GM23338 (cell line): ENCODE data around the gene COP1.
"Not testable (repeated sequence)": the region's sequence is repeated elsewhere in the genome, so short reads cannot be mapped to it uniquely, and the experiment has no call there.

Source experiments
- CREB1 ChIP-seq: fragments of 250-450 bp; sonication (Bioruptor Pico); IDR thresholded peaks from 2 replicates; pipeline ENCODE4 v1.5.0; 2020; ENCODE audit warnings: low read depth, mild to moderate bottlenecking, moderate library complexity
- EZH2 ChIP-seq: fragments of 200-600 bp; sonication (generic); IDR thresholded peaks from one replicate; pipeline ENCODE4 v1.8.0; 2017; ENCODE audit warnings: antibody characterized with exemption, mild to moderate bottlenecking, low read depth; ENCODE audit not compliant: unreplicated experiment
- EZH2phosphoT487 ChIP-seq: fragments of 200-600 bp; sonication (generic); IDR thresholded peaks from one replicate; pipeline ENCODE4 v1.8.1; 2018; ENCODE audit warnings: antibody characterized with exemption; ENCODE audit not compliant: unreplicated experiment
- JUNB ChIP-seq: IDR thresholded peaks from one replicate; pipeline ENCODE4 v1.6.1; 2016; ENCODE audit warnings: antibody characterized with exemption; ENCODE audit not compliant: unreplicated experiment
- NANOG ChIP-seq: IDR thresholded peaks from 2 replicates; pipeline ENCODE4 v1.6.1; 2016; ENCODE audit warnings: antibody characterized with exemption, borderline replicate concordance
- POLR2AphosphoS5 ChIP-seq: IDR thresholded peaks from 2 replicates; pipeline ENCODE4 v1.6.1; 2016; ENCODE audit warnings: antibody characterized with exemption, low read depth
- ZNF114 ChIP-seq: fragments of 250-450 bp; sonication (Bioruptor Pico); IDR thresholded peaks from 2 replicates; pipeline ENCODE4 v1.5.0; 2020; ENCODE audit warnings: mild to moderate bottlenecking, moderate library complexity
- ZNF331 ChIP-seq: fragments of 250-450 bp; sonication (Bioruptor Pico); IDR thresholded peaks from 2 replicates; pipeline ENCODE4 v1.5.0; 2020; ENCODE audit warnings: low read depth, mild to moderate bottlenecking, moderate library complexity
- TF ChIP-seq, protein P1 (sequence below), 2 experiments: fragments of 200-600 bp in 1 of 2; sonication (generic) in 1 of 2; conservative IDR thresholded peaks; 2 replicates each; pipeline versions ENCODE4 v1.5.1 to v1.6.1; 2016 to 2017; ENCODE audit warnings: antibody characterized with exemption in 2 of 2, low read depth in 2 of 2, mild to moderate bottlenecking in 2 of 2, moderate library complexity in 1 of 2
- TF ChIP-seq, protein P2 (sequence below): IDR thresholded peaks from one replicate; pipeline ENCODE4 v1.6.1; 2018; ENCODE audit warnings: antibody characterized with exemption; ENCODE audit not compliant: unreplicated experiment
- TF ChIP-seq, protein P3 (sequence below): IDR thresholded peaks from 2 replicates; pipeline ENCODE4 v1.6.1; 2016; ENCODE audit warnings: antibody characterized with exemption
- TF ChIP-seq, protein P4 (sequence below): fragments of 250-450 bp; sonication (Bioruptor Pico); IDR thresholded peaks from 2 replicates; pipeline ENCODE4 v1.5.0; 2020; ENCODE audit warnings: mild to moderate bottlenecking, moderate library complexity

DNA sequence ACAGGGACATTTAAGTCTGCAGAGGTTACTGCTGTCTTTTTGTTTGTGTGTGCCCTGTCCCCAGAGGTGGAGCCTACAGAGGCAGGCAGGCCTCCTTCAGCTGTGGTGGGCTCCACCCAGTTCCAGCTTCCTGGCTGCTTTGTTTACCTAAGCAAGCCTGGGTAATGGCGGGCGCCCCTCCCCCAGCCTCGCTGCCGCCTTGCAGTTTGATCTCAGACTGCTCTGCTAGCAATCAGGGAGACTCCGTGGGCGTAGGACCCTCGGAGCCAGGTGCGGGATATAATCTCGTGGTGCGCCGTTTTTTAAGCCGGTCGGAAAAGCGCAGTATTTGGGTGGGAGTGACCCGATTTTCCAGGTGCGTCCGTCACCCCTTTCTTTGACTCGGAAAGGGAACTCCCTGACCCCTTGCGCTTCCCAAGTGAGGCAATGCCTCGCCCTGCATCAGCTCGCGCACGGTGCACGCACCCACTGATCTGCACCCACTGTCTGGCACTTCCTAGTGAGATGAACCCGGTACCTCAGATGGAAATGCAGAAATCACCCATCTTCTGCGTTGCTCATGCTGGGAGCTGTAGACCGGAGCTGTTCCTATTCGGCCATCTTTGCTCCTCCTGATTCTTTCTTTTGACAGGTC lies 199.2 kb downstream of the COP1 start:
- not testable (repeated sequence) for TF ChIP-seq ZNF114; POLR2AphosphoS5; EZH2; CREB1 (CRISPR knock-in tag); JUNB; EZH2phosphoT487; ZNF331 (CRISPR knock-in tag); NANOG
- TF ChIP-seq, protein P1, sequence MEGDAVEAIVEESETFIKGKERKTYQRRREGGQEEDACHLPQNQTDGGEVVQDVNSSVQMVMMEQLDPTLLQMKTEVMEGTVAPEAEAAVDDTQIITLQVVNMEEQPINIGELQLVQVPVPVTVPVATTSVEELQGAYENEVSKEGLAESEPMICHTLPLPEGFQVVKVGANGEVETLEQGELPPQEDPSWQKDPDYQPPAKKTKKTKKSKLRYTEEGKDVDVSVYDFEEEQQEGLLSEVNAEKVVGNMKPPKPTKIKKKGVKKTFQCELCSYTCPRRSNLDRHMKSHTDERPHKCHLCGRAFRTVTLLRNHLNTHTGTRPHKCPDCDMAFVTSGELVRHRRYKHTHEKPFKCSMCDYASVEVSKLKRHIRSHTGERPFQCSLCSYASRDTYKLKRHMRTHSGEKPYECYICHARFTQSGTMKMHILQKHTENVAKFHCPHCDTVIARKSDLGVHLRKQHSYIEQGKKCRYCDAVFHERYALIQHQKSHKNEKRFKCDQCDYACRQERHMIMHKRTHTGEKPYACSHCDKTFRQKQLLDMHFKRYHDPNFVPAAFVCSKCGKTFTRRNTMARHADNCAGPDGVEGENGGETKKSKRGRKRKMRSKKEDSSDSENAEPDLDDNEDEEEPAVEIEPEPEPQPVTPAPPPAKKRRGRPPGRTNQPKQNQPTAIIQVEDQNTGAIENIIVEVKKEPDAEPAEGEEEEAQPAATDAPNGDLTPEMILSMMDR (conservative IDR thresholded peaks at IDR 0.05; ENCODE audit: low read depth in 2 of 2), result not testable (repeated sequence)
- TF ChIP-seq, protein P2, sequence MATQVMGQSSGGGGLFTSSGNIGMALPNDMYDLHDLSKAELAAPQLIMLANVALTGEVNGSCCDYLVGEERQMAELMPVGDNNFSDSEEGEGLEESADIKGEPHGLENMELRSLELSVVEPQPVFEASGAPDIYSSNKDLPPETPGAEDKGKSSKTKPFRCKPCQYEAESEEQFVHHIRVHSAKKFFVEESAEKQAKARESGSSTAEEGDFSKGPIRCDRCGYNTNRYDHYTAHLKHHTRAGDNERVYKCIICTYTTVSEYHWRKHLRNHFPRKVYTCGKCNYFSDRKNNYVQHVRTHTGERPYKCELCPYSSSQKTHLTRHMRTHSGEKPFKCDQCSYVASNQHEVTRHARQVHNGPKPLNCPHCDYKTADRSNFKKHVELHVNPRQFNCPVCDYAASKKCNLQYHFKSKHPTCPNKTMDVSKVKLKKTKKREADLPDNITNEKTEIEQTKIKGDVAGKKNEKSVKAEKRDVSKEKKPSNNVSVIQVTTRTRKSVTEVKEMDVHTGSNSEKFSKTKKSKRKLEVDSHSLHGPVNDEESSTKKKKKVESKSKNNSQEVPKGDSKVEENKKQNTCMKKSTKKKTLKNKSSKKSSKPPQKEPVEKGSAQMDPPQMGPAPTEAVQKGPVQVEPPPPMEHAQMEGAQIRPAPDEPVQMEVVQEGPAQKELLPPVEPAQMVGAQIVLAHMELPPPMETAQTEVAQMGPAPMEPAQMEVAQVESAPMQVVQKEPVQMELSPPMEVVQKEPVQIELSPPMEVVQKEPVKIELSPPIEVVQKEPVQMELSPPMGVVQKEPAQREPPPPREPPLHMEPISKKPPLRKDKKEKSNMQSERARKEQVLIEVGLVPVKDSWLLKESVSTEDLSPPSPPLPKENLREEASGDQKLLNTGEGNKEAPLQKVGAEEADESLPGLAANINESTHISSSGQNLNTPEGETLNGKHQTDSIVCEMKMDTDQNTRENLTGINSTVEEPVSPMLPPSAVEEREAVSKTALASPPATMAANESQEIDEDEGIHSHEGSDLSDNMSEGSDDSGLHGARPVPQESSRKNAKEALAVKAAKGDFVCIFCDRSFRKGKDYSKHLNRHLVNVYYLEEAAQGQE, result not testable (repeated sequence)
- TF ChIP-seq, protein P3, sequence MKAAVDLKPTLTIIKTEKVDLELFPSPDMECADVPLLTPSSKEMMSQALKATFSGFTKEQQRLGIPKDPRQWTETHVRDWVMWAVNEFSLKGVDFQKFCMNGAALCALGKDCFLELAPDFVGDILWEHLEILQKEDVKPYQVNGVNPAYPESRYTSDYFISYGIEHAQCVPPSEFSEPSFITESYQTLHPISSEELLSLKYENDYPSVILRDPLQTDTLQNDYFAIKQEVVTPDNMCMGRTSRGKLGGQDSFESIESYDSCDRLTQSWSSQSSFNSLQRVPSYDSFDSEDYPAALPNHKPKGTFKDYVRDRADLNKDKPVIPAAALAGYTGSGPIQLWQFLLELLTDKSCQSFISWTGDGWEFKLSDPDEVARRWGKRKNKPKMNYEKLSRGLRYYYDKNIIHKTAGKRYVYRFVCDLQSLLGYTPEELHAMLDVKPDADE, result not testable (repeated sequence)
- TF ChIP-seq, protein P4, sequence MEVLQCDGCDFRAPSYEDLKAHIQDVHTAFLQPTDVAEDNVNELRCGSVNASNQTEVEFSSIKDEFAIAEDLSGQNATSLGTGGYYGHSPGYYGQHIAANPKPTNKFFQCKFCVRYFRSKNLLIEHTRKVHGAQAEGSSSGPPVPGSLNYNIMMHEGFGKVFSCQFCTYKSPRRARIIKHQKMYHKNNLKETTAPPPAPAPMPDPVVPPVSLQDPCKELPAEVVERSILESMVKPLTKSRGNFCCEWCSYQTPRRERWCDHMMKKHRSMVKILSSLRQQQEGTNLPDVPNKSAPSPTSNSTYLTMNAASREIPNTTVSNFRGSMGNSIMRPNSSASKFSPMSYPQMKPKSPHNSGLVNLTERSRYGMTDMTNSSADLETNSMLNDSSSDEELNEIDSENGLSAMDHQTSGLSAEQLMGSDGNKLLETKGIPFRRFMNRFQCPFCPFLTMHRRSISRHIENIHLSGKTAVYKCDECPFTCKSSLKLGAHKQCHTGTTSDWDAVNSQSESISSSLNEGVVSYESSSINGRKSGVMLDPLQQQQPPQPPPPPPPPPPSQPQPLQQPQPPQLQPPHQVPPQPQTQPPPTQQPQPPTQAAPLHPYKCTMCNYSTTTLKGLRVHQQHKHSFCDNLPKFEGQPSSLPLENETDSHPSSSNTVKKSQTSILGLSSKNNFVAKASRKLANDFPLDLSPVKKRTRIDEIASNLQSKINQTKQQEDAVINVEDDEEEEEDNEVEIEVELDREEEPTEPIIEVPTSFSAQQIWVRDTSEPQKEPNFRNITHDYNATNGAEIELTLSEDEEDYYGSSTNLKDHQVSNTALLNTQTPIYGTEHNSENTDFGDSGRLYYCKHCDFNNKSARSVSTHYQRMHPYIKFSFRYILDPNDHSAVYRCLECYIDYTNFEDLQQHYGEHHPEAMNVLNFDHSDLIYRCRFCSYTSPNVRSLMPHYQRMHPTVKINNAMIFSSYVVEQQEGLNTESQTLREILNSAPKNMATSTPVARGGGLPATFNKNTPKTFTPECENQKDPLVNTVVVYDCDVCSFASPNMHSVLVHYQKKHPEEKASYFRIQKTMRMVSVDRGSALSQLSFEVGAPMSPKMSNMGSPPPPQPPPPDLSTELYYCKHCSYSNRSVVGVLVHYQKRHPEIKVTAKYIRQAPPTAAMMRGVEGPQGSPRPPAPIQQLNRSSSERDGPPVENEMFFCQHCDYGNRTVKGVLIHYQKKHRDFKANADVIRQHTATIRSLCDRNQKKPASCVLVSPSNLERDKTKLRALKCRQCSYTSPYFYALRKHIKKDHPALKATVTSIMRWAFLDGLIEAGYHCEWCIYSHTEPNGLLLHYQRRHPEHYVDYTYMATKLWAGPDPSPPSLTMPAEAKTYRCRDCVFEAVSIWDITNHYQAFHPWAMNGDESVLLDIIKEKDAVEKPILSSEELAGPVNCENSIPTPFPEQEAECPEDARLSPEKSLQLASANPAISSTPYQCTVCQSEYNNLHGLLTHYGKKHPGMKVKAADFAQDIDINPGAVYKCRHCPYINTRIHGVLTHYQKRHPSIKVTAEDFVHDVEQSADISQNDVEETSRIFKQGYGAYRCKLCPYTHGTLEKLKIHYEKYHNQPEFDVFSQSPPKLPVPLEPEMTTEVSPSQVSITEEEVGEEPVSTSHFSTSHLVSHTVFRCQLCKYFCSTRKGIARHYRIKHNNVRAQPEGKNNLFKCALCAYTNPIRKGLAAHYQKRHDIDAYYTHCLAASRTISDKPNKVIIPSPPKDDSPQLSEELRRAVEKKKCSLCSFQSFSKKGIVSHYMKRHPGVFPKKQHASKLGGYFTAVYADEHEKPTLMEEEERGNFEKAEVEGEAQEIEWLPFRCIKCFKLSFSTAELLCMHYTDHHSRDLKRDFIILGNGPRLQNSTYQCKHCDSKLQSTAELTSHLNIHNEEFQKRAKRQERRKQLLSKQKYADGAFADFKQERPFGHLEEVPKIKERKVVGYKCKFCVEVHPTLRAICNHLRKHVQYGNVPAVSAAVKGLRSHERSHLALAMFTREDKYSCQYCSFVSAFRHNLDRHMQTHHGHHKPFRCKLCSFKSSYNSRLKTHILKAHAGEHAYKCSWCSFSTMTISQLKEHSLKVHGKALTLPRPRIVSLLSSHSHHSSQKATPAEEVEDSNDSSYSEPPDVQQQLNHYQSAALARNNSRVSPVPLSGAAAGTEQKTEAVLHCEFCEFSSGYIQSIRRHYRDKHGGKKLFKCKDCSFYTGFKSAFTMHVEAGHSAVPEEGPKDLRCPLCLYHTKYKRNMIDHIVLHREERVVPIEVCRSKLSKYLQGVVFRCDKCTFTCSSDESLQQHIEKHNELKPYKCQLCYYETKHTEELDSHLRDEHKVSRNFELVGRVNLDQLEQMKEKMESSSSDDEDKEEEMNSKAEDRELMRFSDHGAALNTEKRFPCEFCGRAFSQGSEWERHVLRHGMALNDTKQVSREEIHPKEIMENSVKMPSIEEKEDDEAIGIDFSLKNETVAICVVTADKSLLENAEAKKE (CRISPR knock-in tag), result not testable (repeated sequence)
